Islet precursor cell (in vitro differentiated cells): Measurements from ENCODE around the gene CCNC.

Source experiments
- DNase-seq: peaks from one replicate; pipeline ENCODE4 v3.0.0-alpha.2; 2018

CCNC gene

DNA sequence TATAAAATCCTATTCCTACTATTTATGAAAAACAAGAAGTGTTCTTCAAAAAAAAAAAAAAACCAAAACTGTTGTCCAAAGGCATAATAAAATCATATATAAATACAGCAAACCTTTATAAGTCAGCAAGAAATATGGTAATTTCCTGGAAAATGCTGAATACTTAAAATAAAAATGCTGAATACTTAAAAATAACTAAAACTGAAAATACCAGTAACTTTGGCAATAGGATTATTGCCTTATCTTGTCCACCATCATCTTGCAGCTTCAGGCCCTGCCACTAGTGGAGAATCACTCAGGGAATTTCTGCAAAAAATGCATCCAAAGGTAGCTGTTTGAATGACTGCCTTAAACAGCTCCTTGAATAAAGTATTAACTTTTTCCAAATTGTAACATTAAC lies 24.5 kb downstream of the CCNC start:
- DNase-seq, result no peak

DNA sequence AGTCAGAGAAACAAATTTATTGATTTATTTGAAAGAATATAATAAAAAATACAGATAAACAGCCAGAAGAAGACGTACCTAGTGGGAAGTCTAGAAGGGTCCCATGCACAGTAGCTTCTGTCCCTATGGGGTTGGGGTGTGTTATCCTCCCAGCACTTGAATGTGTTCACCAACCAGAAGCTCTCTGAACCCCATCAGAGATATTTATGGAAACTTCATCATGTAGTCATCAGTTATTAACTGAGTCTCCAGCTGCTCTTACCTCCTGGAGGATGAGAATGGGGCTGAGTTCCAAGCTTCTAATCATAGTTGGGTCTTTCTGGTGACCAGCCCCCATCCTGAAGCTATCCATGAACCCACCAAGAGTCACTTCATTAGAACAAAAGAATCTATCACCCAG lies 37.8 kb downstream of the CCNC start:
- no peak for DNase-seq

- DNase-seq, result no peak
Observed at GRCh38 chr6:99522531-99522930, 45.9 kb downstream of the CCNC start.

GRCh38 chr6:99521633-99522151 lies 46.8 kb downstream of the CCNC start:
- DNase-seq, result peak; percentile 72

- peak; percentile 95 for DNase-seq
Observed at GRCh38 chr6:99520855-99521632, 47.4 kb downstream of the CCNC start.

- DNase-seq, result no peak
Observed at GRCh38 chr6:99519446-99519845, 49.0 kb downstream of the CCNC start.

GRCh38 chr6:99514089-99514488 lies 54.4 kb downstream of the CCNC start:
- no peak for DNase-seq

DNA sequence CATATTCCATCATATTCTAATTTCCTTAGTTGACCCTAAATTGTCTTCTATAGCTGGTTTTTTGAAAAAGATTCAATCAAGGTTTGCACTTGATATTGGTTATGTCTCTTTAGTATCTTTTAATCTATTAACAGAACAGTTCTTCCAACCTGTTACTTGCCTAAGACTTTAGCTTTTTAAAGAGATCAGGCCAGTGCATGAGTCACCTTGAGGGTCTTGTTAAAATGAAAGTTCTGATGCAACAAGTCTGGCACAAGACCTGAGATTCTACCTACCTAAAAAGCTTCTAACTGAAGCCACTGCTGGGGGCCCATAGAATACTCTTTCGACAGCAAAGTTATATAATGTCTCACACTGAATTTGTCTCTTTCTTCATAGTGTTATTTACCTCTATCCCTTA lies 56.4 kb downstream of the CCNC start:
- no peak for DNase-seq

DNA sequence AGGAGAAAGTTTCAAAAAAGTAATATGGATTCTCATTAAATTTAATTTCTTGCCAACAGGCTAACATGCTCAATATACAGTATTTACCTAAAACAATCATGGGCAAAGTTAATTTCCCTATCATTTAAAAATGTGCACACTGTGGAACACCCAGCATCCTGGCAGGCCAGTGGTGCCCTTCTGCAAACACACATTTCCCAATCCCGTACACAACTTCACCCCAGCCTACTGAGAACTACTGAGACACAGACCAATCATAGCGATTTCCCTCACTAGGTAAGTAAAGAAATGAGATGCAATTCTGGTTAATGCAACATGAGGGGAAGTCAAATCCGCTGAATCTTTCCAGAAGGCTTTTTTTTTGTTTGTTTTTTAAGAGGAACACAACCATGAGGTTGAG lies 60.8 kb downstream of the CCNC start:
- no peak for DNase-seq

DNA sequence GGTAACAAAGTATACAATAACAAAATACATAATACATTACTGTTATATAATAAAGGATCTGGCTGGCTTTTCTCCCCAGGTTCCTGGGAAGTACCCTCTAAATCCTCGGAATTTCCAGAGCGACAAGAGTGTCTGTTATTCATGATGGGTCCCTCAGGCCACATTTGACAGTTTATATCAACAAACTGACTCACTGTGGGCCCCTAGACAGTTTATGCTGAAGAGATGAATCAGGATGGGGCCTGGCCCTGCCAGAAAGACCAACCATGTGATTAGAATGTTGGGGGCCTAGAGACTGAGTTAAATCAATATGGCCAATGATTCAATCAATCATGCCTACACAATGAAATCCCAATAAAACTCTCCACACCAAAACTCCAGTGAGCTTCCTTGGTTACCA lies 66.7 kb downstream of the CCNC start:
- DNase-seq, result no peak

- DNase-seq, result no peak
Observed at GRCh38 chr6:99498421-99498820, 70.0 kb downstream of the CCNC start.

DNA sequence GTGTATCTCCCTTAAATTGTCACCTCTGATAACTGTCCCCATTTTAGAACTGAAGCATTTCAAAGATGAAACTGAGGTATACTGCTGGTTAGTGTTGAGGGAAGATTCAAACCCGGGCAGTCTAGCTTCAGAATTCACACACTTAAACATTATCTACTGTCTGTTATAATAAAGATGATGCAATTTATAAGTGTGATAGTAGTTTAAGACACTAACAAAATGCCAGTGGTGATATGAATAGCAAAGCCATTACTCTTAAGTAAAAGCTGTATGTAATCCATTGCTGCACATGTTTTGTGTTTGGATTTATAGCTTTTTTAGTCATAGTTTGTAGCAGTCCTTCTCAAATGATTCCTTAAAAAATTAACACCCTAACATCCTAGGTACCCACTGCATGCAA lies 73.0 kb downstream of the CCNC start:
- DNase-seq, result no peak
